ENCODE data around the gene FOXN3.
"Not testable (repeated sequence)": the region's sequence is repeated elsewhere in the genome, so short reads cannot be mapped to it uniquely, and the experiment has no call there.

The FOXN3 gene

DNA sequence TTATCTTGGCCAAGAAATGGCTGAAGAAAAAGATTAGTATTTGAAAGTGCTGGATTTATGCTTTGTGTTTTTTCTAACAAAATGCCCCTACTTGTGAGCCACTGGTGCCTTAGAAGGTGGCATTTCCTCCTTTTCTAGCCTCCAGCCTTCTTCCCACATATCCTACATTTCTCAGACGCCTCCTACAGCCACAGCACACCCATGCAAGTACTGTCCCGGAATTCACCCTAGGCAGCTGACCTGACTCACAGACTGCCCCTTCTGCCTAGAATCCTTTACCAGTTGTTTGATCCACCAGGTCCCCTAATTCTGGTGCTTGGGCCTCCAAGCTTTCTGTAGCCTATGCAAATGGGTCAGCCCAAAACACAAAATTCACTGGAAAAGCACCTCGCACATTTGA lies 166.0 kb downstream of the FOXN3 start:
- no peaks in the 10 kb centered on the region for H3F3A ChIP-seq (ENCODE audit: low read depth)
- H3K4me1 ChIP-seq (ENCODE audit: insufficient read depth, low read length, poor library complexity, severe bottlenecking), result no peaks in the 10 kb centered on the region
- H3K9me3 ChIP-seq (ENCODE audit: insufficient read depth, low read depth, low read length), result no peaks in the 10 kb centered on the region
- H2AFZ ChIP-seq (ENCODE audit: low read length), result no peak overlapping the region
- peaks cover 62% of the 10 kb centered on the region for H3K79me2 ChIP-seq (ENCODE audit: insufficient read depth, low read length)
- H4K20me1 ChIP-seq (ENCODE audit: insufficient read depth, low read length, poor library complexity, severe bottlenecking), result peaks cover 15% of the 10 kb centered on the region
- H3K9ac ChIP-seq (ENCODE audit: low read depth, low read length, poor library complexity, severe bottlenecking), result no peak overlapping the region
- no peak overlapping the region for H3K4me3 ChIP-seq (ENCODE audit: low read length, poor library complexity, severe bottlenecking)
- H3K4me2 ChIP-seq (ENCODE audit: low read depth, low read length, poor library complexity, severe bottlenecking), result no peak overlapping the region
- H3K27me3 ChIP-seq (ENCODE audit: insufficient read depth, low read length, poor library complexity, severe bottlenecking), result no peaks in the 10 kb centered on the region
- TF ChIP-seq EZH2phosphoT487 (IDR thresholded peaks at IDR 0.05; ENCODE audit: borderline replicate concordance), result no peak
- TF ChIP-seq, protein P1, sequence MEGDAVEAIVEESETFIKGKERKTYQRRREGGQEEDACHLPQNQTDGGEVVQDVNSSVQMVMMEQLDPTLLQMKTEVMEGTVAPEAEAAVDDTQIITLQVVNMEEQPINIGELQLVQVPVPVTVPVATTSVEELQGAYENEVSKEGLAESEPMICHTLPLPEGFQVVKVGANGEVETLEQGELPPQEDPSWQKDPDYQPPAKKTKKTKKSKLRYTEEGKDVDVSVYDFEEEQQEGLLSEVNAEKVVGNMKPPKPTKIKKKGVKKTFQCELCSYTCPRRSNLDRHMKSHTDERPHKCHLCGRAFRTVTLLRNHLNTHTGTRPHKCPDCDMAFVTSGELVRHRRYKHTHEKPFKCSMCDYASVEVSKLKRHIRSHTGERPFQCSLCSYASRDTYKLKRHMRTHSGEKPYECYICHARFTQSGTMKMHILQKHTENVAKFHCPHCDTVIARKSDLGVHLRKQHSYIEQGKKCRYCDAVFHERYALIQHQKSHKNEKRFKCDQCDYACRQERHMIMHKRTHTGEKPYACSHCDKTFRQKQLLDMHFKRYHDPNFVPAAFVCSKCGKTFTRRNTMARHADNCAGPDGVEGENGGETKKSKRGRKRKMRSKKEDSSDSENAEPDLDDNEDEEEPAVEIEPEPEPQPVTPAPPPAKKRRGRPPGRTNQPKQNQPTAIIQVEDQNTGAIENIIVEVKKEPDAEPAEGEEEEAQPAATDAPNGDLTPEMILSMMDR (conservative IDR thresholded peaks at IDR 0.05; ENCODE audit: low read length), result no peak
- peaks cover 21% of the 10 kb centered on the region; the same call in 1 of the 2 replicates for H3K36me3 ChIP-seq (ENCODE audit: insufficient read depth, low read length)
- no peaks in the 10 kb centered on the region for H3K9me2 ChIP-seq (replicated peaks; ENCODE audit: low read depth, low read length)

- not testable (repeated sequence) for H3K4me1 ChIP-seq (ENCODE audit: insufficient read depth, low read length, poor library complexity, severe bottlenecking); H3F3A ChIP-seq (ENCODE audit: low read depth); H3K9me2 ChIP-seq (replicated peaks; ENCODE audit: low read depth, low read length); H3K9me3 ChIP-seq (ENCODE audit: insufficient read depth, low read depth, low read length); H3K4me2 ChIP-seq (ENCODE audit: low read depth, low read length, poor library complexity, severe bottlenecking); H3K9ac ChIP-seq (ENCODE audit: low read depth, low read length, poor library complexity, severe bottlenecking); H3K27me3 ChIP-seq (ENCODE audit: insufficient read depth, low read length, poor library complexity, severe bottlenecking); H2AFZ ChIP-seq (ENCODE audit: low read length); H3K4me3 ChIP-seq (ENCODE audit: low read length, poor library complexity, severe bottlenecking)
- H3K79me2 ChIP-seq (ENCODE audit: insufficient read depth, low read length), result peaks cover 62% of the 10 kb centered on the region
- peaks cover 15% of the 10 kb centered on the region for H4K20me1 ChIP-seq (ENCODE audit: insufficient read depth, low read length, poor library complexity, severe bottlenecking)
- peaks cover 25% of the 10 kb centered on the region; the same call in 1 of the 2 replicates for H3K36me3 ChIP-seq (ENCODE audit: insufficient read depth, low read length)
Observed at GRCh38 chr14:89250655-89250975, 166.4 kb downstream of the FOXN3 start.

- H3K9ac ChIP-seq (ENCODE audit: low read depth, low read length, poor library complexity, severe bottlenecking), result no peak overlapping the region
- H3K4me3 ChIP-seq (ENCODE audit: low read length, poor library complexity, severe bottlenecking), result no peak overlapping the region
- H3K9me2 ChIP-seq (replicated peaks; ENCODE audit: low read depth, low read length), result no peaks in the 10 kb centered on the region
- no peaks in the 10 kb centered on the region for H3K4me1 ChIP-seq (ENCODE audit: insufficient read depth, low read length, poor library complexity, severe bottlenecking)
- no peak for TF ChIP-seq EZH2phosphoT487 (IDR thresholded peaks at IDR 0.05; ENCODE audit: borderline replicate concordance)
- TF ChIP-seq, protein P1 (conservative IDR thresholded peaks at IDR 0.05; ENCODE audit: low read length), result no peak
- no peaks in the 10 kb centered on the region for H3K27me3 ChIP-seq (ENCODE audit: insufficient read depth, low read length, poor library complexity, severe bottlenecking)
- H3K36me3 ChIP-seq (ENCODE audit: insufficient read depth, low read length), result peaks cover 25% of the 10 kb centered on the region; the same call in 1 of the 2 replicates
- peaks cover 57% of the 10 kb centered on the region for H3K79me2 ChIP-seq (ENCODE audit: insufficient read depth, low read length)
- no peak overlapping the region for H2AFZ ChIP-seq (ENCODE audit: low read length)
- peaks cover 14% of the 10 kb centered on the region for H4K20me1 ChIP-seq (ENCODE audit: insufficient read depth, low read length, poor library complexity, severe bottlenecking)
- H3F3A ChIP-seq (ENCODE audit: low read depth), result no peaks in the 10 kb centered on the region
- no peaks in the 10 kb centered on the region for H3K9me3 ChIP-seq (ENCODE audit: insufficient read depth, low read depth, low read length)
- no peak overlapping the region for H3K4me2 ChIP-seq (ENCODE audit: low read depth, low read length, poor library complexity, severe bottlenecking)
Observed at GRCh38 chr14:89249972-89250654, 166.9 kb downstream of the FOXN3 start.
